IMR-90 (cell line): ENCODE results near the gene MMP24. TPM values are rescaled to one million over a fixed set of nuclear protein-coding genes. Genes with fewer than 3 reads are reported as not detected.

Experiments used
- ATAC-seq: fragments of 200-7000 bp; cut with Tn5 transposase; 2 replicates; pipeline ENCODE4 v1.9.1; 2020; ENCODE audit warnings: low read depth, mild to moderate bottlenecking, moderate library complexity
- BruUV-seq: library from RNA; stranded (reverse); fragments of 400-500 nt; replicated peaks from 2 replicates; lab custom pipeline; 2021; lab: Mats Ljungman, UMichigan
- CTCF ChIA-PET: fragments of 300-600 bp; formaldehyde crosslinking; extraction: SDS; loops from one replicate; lab custom pipeline; 2021; ENCODE audit warnings: antibody characterized with exemption; lab: Yijun Ruan, JAX
- POLR2A ChIA-PET: fragments of 300-600 bp; sonication (Branson Sonifier 250); formaldehyde crosslinking; loops from one replicate; lab custom pipeline; 2022; ENCODE audit warnings: antibody characterized with exemption; ENCODE audit not compliant: unreplicated experiment; lab: Charles Lee
- DNase-seq: peaks from one replicate; pipeline ENCODE4 v3.0.0; 2013
- H2AFZ ChIP-seq: replicated peaks from 2 replicates; pipeline ENCODE3; 2013; ENCODE audit warnings: low read length, mild to moderate bottlenecking; ENCODE audit not compliant: poor library complexity
- H2AK5ac ChIP-seq: 2 replicates; pipeline ENCODE4 v1.6.1; 2013; ENCODE audit warnings: low read depth, low read length, inconsistent platforms
- H2AK9ac ChIP-seq: replicated peaks from 2 replicates; pipeline ENCODE3; 2013; ENCODE audit warnings: mild to moderate bottlenecking, low read depth, low read length, moderate library complexity; ENCODE audit not compliant: poor library complexity
- H2BK120ac ChIP-seq: 2 replicates; pipeline ENCODE4 v1.6.1; 2013; ENCODE audit warnings: low read depth, low read length, inconsistent platforms
- H2BK15ac ChIP-seq: 3 replicates; pipeline ENCODE4 v1.6.1; 2013; ENCODE audit warnings: low read depth, low read length, inconsistent platforms
- H2BK20ac ChIP-seq: 2 replicates; pipeline ENCODE4 v1.6.1; 2013; ENCODE audit warnings: low read depth, mild to moderate bottlenecking, inconsistent platforms, low read length, moderate library complexity
- H2BK5ac ChIP-seq: 2 replicates; pipeline ENCODE4 v1.6.1; 2013; ENCODE audit warnings: mild to moderate bottlenecking, low read depth, low read length, inconsistent platforms; ENCODE audit not compliant: poor library complexity, severe bottlenecking
- H3K14ac ChIP-seq: replicated peaks from 2 replicates; pipeline ENCODE4 v1.6.1; 2013; ENCODE audit warnings: low read depth, low read length, inconsistent platforms
- H3K18ac ChIP-seq: 2 replicates; pipeline ENCODE4 v1.6.1; 2013; ENCODE audit warnings: low read depth, low read length, control low read depth
- H3K23ac ChIP-seq: 2 replicates; pipeline ENCODE4 v1.6.1; 2013; ENCODE audit warnings: low read depth, low read length, inconsistent platforms
- H3K27ac ChIP-seq: 2 replicates; pipeline ENCODE4 v1.5.1; 2013; ENCODE audit warnings: mild to moderate bottlenecking, control low read depth, low read length; ENCODE audit not compliant: insufficient read depth
- H3K27me3 ChIP-seq: 2 replicates; pipeline ENCODE4 v1.6.1; 2013; ENCODE audit warnings: low read length; ENCODE audit not compliant: control insufficient read depth, insufficient read depth
- H3K36me3 ChIP-seq: 2 replicates; pipeline ENCODE4 v1.6.1; 2013; ENCODE audit warnings: low read length, mixed read lengths; ENCODE audit not compliant: control insufficient read depth, insufficient read depth
- H3K4ac ChIP-seq: 2 replicates; pipeline ENCODE4 v1.6.1; 2013; ENCODE audit warnings: low read depth, low read length, inconsistent platforms
- H3K4me1 ChIP-seq: 2 replicates; pipeline ENCODE4 v1.6.1; 2013; ENCODE audit warnings: low read length, mixed read lengths; ENCODE audit not compliant: control insufficient read depth, insufficient read depth
- H3K4me2 ChIP-seq: 2 replicates; pipeline ENCODE4 v1.6.1; 2013; ENCODE audit warnings: low read depth, mild to moderate bottlenecking, control low read depth, low read length, moderate library complexity
- H3K4me3 ChIP-seq: 2 replicates; pipeline ENCODE4 v1.5.1; 2013; ENCODE audit warnings: low read depth, mild to moderate bottlenecking, control low read depth, low read length, moderate library complexity; ENCODE audit not compliant: insufficient read depth
- H3K56ac ChIP-seq: 2 replicates; pipeline ENCODE4 v1.6.1; 2013; ENCODE audit warnings: low read length, inconsistent platforms; ENCODE audit not compliant: insufficient read depth; ENCODE audit errors: extremely low read depth
- H3K79me1 ChIP-seq, 2 experiments: 2 replicates each; pipeline ENCODE4 v1.6.1; 2013; ENCODE audit warnings: low read length in 2 of 2, inconsistent platforms in 1 of 2, low read depth in 1 of 2
- H3K9ac ChIP-seq: 2 replicates; pipeline ENCODE4 v1.6.1; 2013; ENCODE audit warnings: low read depth, low read length, control low read depth
- H3K9me1 ChIP-seq: 2 replicates; pipeline ENCODE4 v1.6.1; 2013; ENCODE audit warnings: low read length, inconsistent platforms; ENCODE audit not compliant: insufficient read depth
- H3K9me3 ChIP-seq: 2 replicates; pipeline ENCODE4 v1.6.1; 2013; ENCODE audit warnings: low read length; ENCODE audit not compliant: control insufficient read depth, insufficient read depth
- H4K20me1 ChIP-seq: 2 replicates; pipeline ENCODE4 v1.6.1; 2013; ENCODE audit warnings: low read length, inconsistent platforms; ENCODE audit not compliant: insufficient read depth
- H4K5ac ChIP-seq: 2 replicates; pipeline ENCODE4 v1.6.1; 2013; ENCODE audit warnings: mild to moderate bottlenecking, low read depth, low read length, control low read depth
- H4K8ac ChIP-seq, 2 experiments: 2 replicates each; pipeline ENCODE4 v1.6.1; 2013; ENCODE audit warnings: low read depth in 2 of 2, low read length in 2 of 2, control low read depth in 1 of 2, inconsistent platforms in 1 of 2
- H4K91ac ChIP-seq: 2 replicates; pipeline ENCODE4 v1.6.1; 2013; ENCODE audit warnings: low read depth, low read length, inconsistent platforms; ENCODE audit not compliant: insufficient read depth
- BHLHE40 ChIP-seq: fragments of 150-350 bp; IDR thresholded peaks from 2 replicates; pipeline ENCODE4 v1.6.1; 2016; ENCODE audit warnings: mild to moderate bottlenecking, low read depth, low read length
- CEBPB ChIP-seq: IDR thresholded peaks from 2 replicates; pipeline ENCODE4 v1.6.1; 2012; ENCODE audit warnings: low read depth, low read length, improper control_type of control experiment
- CHD1 ChIP-seq: IDR thresholded peaks from 2 replicates; pipeline ENCODE4 v1.6.1; 2012; ENCODE audit warnings: low read depth, low read length, improper control_type of control experiment
- ELK1 ChIP-seq: fragments of 150-350 bp; IDR thresholded peaks from 2 replicates; pipeline ENCODE4 v1.6.1; 2016; ENCODE audit warnings: low read depth, mild to moderate bottlenecking, low read length, moderate library complexity, borderline replicate concordance
- FOS ChIP-seq: fragments of 150-350 bp; IDR thresholded peaks from 2 replicates; pipeline ENCODE4 v1.6.1; 2016; ENCODE audit warnings: low read depth, low read length
- MAFK ChIP-seq: IDR thresholded peaks from 2 replicates; pipeline ENCODE4 v1.6.1; 2012; ENCODE audit warnings: low read depth, low read length, improper control_type of control experiment
- MAZ ChIP-seq: IDR thresholded peaks from 2 replicates; pipeline ENCODE4 v1.6.1; 2012; ENCODE audit warnings: low read depth, mild to moderate bottlenecking, low read length, improper control_type of control experiment, moderate library complexity, borderline replicate concordance
- MXI1 ChIP-seq: IDR thresholded peaks from 2 replicates; pipeline ENCODE4 v1.6.1; 2012; ENCODE audit warnings: low read depth, mild to moderate bottlenecking, low read length, moderate library complexity, borderline replicate concordance
- NFE2L2 ChIP-seq: fragments of 150-350 bp; IDR thresholded peaks from 2 replicates; pipeline ENCODE4 v1.6.1; 2016; ENCODE audit warnings: low read depth, mild to moderate bottlenecking, low read length
- POLR2A ChIP-seq: IDR thresholded peaks from 2 replicates; pipeline ENCODE4 v1.6.1; 2012; ENCODE audit warnings: mild to moderate bottlenecking, low read depth, low read length
- RAD21 ChIP-seq: IDR thresholded peaks from 2 replicates; pipeline ENCODE4 v1.6.1; 2012; ENCODE audit warnings: low read length, improper control_type of control experiment
- RCOR1 ChIP-seq: IDR thresholded peaks from 2 replicates; pipeline ENCODE4 v1.6.1; 2012; ENCODE audit warnings: mild to moderate bottlenecking, low read length, improper control_type of control experiment; ENCODE audit not compliant: insufficient replicate concordance
- RFX5 ChIP-seq: IDR thresholded peaks from 2 replicates; pipeline ENCODE4 v1.8.0; 2012; ENCODE audit warnings: low read depth, mild to moderate bottlenecking, low read length, moderate library complexity
- SMC3 ChIP-seq: fragments of 150-350 bp; IDR thresholded peaks from 2 replicates; pipeline ENCODE4 v1.6.1; 2016; ENCODE audit warnings: low read depth, mild to moderate bottlenecking, antibody characterized with exemption, low read length, moderate library complexity
- USF2 ChIP-seq: fragments of 150-350 bp; IDR thresholded peaks from 2 replicates; pipeline ENCODE4 v1.6.1; 2017; ENCODE audit warnings: mild to moderate bottlenecking, antibody characterized with exemption, low read length, low read depth
- WGBS, 2 experiments: methylation state at CpG; one replicate each; pipeline versions ENCODE4 v1.1.5 to v1.1.7; 2013; ENCODE audit warnings: missing lambda C conversion rate in 2 of 2; ENCODE audit not compliant: insufficient read length in 1 of 2; ENCODE audit errors: extremely low coverage in 2 of 2; 5-methylcytosine and 5-hydroxymethylcytosine counted together
- dilution Hi-C: fragments of 300-500 bp; cut with HindIII; formaldehyde crosslinking; loops from one replicate; pipeline ENCODE4 v1.14.3; 2018; ENCODE audit warnings: low sequenced_read_pairs; ENCODE audit not compliant: unreplicated experiment
- in situ Hi-C: fragments of 300-500 bp; cut with MboI; formaldehyde crosslinking; loops from 3 replicates; pipeline ENCODE4 v1.14.3; 2019; ENCODE audit warnings: low sequenced_read_pairs, inconsistent platforms, mixed read lengths
- intact Hi-C: fragments of 100-400 bp; cut with micrococcal nuclease; formaldehyde crosslinking; loops from 2 replicates; pipeline ENCODE4 v1.10.0; 2022
- polyA plus RNA-seq, 3 experiments: library from polyadenylated mRNA; depleted of rRNA; stranded (reverse); fragments of >200 nt; gene quantifications; 2 replicates each; pipeline ENCODE4 v1.2.3, GENCODE V29; 2012; ENCODE audit warnings: low replicate concordance in 1 of 3
- total RNA-seq: library from RNA; depleted of rRNA; stranded (reverse); fragments of >200 nt; gene quantifications from 2 replicates; pipeline ENCODE4 v1.2.3, GENCODE V29; 2012

Gene MMP24
- total and polyA plus RNA-seq, 2 of the 4 experiments (the other 2 are of a cell fraction): 0.36 to 0.79 TPM

DNA sequence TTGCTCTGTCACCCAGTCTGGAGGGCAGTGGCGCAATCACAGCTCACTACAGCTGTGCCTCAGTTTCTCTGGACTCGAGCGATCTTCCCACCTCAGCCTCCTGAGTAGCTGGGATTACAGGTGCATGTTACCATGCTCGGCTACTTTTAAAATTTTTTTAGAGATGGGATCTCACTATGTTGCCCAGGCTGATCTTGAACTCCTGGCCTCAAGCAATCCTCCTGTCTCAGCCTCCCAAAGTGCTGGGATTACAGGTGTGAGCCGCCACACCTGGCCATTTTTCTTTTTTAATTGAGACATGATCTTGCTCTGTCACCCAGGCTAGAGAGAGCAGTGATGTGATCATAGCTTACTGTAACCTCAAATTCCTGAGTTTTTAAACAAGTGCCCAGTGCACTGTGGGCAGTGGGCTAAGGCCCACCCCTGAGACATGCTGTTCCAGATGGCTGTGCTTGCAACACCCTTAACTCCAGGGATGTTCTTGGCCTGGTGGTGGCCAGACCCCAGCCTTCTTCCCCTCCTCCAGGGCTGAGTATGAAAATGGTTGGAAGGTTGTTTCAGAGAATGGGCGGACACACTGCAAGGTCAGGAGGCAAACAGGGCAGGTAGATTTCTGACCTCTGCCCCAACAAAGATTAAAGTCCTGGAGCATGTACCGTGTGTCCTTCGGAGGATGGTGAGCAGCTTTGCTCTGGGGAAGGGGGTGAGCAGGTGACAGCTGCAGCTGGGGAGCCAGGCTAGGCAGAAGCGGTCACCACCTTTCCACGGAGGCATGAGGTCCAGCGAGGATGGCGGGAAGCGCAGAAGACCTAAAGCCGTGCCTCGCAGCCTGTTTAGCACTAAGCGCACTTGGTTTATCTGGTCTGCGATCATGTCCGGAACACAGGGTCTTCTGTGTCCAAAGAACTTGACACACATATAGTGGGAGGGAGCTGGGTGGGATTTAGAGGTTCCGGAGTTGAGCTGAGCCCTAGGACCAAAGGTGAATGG, 67.1 kb downstream of the MMP24 start:
- Histone ChIP-seq H2BK5ac (no peak overlapping the region), H3K4me1 (peaks cover 1% of the 10 kb centered on the region; the same call in 1 of the 2 replicates), H4K20me1 (no peaks in the 10 kb centered on the region), H3K23ac (no peak overlapping the region), H3K79me1 (no peaks in the 10 kb centered on the region), H3K14ac (no peak overlapping the region), H2AK9ac (peak overlapping the region; percentile 26), H3K4me2 (no peak overlapping the region), H2BK20ac (no peak overlapping the region), H4K91ac (no peak overlapping the region), H3K27ac (no peak overlapping the region), H2AFZ (no peak overlapping the region), H3K9me1 (no peaks in the 10 kb centered on the region), H2BK15ac (no peak overlapping the region), H4K8ac (no peak overlapping the region), H3K9ac (no peak overlapping the region), H2BK120ac (no peak overlapping the region), H3K9me3 (no peaks in the 10 kb centered on the region), H3K18ac (no peak overlapping the region), H2AK5ac (no peak overlapping the region), H3K56ac (no peak overlapping the region), H3K27me3 (peaks cover 2% of the 10 kb centered on the region), H3K4ac (no peak overlapping the region), H4K5ac (no peak overlapping the region), H3K36me3 (no peaks in the 10 kb centered on the region), H3K4me3 (no peak overlapping the region)
- no TSS peak for BruUV-seq
- intact Hi-C loops: no loop called here
- in situ Hi-C loops: no loop called here
- DNase-seq: no peak
- no peak for ATAC-seq
- WGBS, 2 experiments: 98% methylated on average over 6 of the region's 19 CpGs; no CpG with 5 or more reads in 1 of the 2 experiments
- ChIA-PET CTCF (interaction anchor here (0.6 kb wide), 1 partner anchor 429 kb away, joined by 4 read pairs; no protein-coding TSS in a partner anchor), POLR2A (no interaction called here)
- dilution Hi-C loops: no loop called here
- TF ChIP-seq MAFK (no peak), FOS (no peak), BHLHE40 (no peak), ELK1 (no peak), CHD1 (no peak), NFE2L2 (no peak), SMC3 (no peak), RCOR1 (no peak), USF2 (no peak), POLR2A (no peak), MAZ (no peak), RFX5 (no peak), MXI1 (no peak), RAD21 (no peak), CEBPB (no peak)
